T-helper 2 cell treated with Interferon-gamma antibody and Interleukin-4, amounts not matched to agents 100 ng/mL and 5 ng/mL, for 36 hours (primary cell): ENCODE data around the gene RASGRP4. TPM values are rescaled to one million over a fixed set of nuclear protein-coding genes. Genes with fewer than 3 reads are reported as not detected.

Source experiments
- intact Hi-C: fragments of 100-400 bp; cut with micrococcal nuclease; formaldehyde crosslinking; loops from one replicate; pipeline ENCODE4 v1.15.1; 2023
- total RNA-seq: library from RNA; stranded (reverse); gene quantifications from 2 replicates; pipeline ENCODE4 v1.2.3, GENCODE V29; 2022

RASGRP4 gene
- total RNA-seq, 1 donor from 2014 or later: 9.4 TPM

DNA sequence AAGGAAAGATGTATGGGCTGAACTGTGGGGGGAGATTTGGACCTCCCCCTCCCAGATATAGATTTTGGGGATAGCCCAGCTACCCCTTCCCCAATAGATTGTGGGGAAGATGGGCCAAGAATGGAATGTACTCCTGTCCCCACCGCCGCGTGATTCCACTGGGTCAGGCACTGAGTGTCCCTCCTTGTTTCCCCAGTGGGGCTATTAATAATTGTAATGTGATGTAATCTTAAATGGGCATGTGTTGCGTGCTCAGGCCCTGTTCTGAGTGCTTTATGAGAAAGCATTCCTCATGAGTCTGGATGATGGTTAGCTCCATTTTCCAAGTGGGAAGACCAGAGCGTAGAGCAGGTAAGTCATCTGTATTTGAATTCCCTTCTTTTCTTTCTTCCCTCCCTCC, 50.3 kb downstream of the RASGRP4 start:
- intact Hi-C loops: loop anchor here (2.0 kb wide), 1 partner anchor 27 kb away; the partner anchor contains the start of gene FAM98C

DNA sequence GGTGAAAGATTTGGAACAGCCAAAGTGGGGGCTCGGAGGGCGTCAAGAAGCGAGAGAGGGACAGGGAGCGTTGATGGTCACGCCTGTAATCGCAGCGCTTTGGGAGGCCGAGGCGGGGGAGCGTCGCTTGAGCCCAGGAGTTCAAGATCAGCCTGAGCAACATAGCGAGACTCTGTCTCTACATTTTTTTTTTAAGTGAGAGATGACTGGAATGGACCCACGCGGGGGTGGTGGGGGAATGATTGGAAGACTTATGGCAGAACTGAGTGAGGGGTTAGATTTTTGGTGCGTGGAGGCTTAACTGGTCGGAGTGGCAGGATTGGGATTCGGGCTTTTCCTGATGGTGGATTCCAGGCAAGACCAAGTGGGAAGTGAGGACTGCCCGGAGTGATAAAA, 50.9 kb downstream of the RASGRP4 start:
- intact Hi-C loops: loop anchor here (2.0 kb wide), 1 partner anchor 28 kb away; the partner anchor contains the start of gene FAM98C

DNA sequence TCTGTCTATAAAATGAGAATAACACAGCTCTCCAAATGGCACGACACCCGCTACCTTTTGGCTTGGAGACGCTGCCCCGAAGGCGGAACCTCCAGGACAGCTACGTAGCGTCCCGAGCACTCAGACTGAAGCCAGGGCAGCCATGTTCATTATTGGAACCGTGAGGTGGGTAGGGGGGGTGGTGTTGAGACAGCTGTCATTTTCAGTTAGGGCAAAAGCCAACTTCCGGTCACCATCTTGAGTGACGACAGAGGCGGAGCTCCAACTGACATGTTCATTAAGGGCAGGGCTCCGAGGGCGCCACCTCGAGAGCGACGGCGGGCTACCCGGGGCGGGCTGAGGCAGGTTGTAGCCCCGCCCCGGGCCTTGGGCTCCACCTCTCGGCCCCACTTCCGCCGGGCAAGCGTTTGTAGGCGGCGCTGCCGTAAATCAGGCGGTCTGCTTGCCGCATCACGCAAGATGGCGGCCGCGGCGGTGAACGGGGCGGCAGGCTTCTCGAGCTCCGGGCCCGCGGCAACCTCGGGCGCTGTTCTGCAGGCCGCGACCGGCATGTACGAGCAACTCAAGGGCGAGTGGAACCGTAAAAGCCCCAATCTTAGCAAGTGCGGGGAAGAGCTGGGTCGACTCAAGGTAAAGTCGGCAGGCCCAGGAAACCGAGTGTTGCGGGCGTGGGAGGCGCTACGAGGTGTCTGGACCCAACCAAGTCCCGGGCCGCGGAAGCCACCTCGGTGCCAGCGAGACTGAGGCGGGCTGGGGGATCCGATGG, 51.5 kb downstream of the RASGRP4 start, which contains the start of gene PSMD8:
PSMD8 (plus strand) TSS at position 240 of the 766 bp plus-strand sequence; CDS start at position 271, 31 bp downstream.
- intact Hi-C loops: loop anchor here (1.0 to 2.0 kb wide), 6 partner anchors 12 to 556 kb away; partner anchors contain the start of genes FAM98C, MRPS12 and SARS2

DNA sequence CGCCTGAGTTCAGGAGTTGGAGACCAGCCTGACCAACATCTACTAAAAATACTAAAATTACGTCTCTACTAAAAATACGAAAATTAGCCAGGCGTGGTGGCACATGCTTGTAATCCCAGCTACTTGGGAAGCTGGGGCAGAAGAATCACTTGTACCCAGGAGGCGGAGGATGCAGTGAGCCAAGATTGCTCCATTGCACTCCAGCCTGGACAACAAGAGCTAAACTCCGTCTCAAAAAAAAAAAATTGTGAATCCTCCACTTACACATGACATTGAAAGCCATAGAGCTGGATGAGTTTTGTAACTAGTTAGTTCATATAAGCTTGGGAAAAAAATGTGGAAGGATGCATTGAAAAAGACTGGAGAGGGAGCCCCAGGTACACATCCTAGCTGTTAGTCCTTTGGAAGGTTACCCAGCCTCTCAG, 52.1 kb downstream of the RASGRP4 start:
- intact Hi-C loops: loop anchor here (1.0 to 2.0 kb wide), 6 partner anchors 12 to 556 kb away; partner anchors contain the start of genes FAM98C, MRPS12 and SARS2

DNA sequence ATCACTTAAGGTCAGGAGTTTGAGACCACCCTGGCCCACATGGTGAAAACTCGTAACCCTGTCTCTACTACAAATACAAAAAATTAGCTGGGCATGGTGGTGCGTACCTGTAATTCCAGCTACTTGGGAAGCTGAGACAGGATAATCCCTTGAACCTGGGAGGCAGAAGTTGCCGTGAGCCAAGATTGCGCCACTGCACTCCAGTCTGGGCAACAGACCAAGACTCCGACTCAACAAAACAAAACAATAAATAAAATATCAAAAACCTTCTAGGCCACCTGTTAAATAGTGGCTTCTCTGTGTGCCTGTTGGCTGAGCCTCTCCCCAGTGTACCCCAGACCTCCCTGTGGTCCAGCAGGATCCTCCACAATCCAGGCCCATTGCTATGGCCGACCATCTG, 54.9 kb downstream of the RASGRP4 start:
- intact Hi-C loops: no loop called here

DNA sequence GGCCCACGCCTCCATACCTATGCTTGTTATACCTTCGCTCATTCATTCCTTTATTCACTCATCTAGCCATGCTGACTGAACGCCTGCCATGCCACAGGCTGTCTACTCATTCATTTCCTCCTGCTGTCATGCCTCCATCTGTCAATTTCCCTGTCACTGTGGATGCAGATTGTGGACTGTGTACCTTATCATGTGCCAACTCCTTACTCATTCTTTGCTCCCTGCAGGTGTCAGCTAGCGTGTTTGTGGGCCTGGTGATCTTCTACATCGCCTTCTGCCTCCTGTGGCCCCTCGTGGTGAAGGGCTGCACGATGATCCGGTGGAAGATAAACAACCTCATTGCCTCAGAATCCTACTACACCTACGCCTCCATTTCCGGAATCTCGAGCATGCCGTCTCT, 55.7 kb downstream of the RASGRP4 start:
- intact Hi-C loops: no loop called here

DNA sequence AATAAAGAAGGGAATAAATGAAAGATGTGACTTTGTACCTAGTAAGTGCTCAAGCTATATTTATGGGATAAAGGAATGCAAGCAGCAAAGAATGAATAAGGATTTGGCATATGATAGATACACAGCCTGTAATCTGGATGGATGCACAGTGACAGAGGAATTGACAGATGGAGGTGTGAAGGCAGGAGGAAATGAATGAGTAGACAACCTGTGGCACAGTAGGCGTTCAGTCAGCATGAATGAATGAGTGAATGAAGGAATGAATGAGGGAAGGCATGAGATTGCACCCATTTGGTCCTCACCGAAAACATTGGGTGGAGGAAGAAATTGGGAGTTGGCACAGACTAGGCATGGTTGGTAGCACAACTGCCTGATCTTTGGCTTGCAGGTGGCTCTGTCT, 56.4 kb downstream of the RASGRP4 start:
- intact Hi-C loops: no loop called here

DNA sequence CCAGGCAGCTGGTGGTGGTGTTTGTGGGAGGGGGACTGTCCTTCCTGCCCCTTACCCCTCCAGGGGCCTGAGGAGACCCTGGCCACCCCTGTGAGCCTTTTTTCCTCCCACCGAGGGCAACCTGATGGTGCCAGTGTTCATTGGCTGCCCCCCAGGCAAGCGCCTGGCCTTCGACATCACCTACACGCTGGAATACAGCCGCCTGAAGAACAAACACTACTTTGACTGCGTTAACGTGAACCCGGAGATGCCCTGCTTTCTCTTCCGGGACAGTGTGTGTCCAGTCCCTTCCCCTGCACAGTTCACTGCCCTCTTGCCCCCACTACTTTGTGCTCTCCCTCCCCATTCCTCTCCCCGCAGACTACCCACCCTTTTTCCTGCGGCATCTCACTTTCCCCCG, 59.0 kb downstream of the RASGRP4 start:
- intact Hi-C loops: no loop called here

DNA sequence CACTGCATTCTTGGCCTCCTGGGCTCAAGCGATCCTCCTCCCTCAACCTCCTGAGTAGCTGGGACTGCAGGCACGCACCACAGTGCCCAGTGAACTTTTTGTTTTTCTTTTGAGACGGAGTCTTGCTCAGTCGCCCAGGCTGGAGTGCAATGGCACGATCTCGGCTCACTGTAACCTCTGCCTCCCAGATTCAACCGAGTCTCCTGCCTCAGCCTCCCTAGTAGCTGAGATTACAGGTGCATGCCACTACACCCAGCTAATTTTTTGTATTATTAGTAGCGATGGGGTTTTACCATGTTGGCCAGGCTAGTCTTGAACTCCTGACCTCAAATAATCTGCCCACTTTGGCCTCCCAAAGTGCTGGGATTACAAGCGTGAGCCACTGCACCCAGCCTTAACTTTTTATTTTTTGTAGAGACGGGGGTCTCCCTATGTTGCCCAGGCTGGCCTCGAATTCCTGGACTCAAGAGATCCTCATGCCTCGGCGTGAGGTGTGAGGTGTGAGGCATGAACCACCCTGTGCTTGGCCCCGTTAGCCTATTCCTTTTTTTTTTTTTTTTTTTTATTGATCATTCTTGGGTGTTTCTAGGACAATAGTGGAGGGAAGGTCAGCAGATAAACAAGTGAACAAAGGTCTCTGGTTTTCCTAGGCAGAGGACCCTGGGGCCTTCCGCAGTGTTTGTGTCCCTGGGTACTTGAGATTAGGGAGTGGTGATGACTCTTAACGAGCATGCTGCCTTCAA, 62.9 kb downstream of the RASGRP4 start:
- intact Hi-C loops: loop anchor here (1.0 to 2.0 kb wide), 4 partner anchors 11 to 47 kb away; partner anchors contain the start of genes GGN, PSMD8 and SPRED3

DNA sequence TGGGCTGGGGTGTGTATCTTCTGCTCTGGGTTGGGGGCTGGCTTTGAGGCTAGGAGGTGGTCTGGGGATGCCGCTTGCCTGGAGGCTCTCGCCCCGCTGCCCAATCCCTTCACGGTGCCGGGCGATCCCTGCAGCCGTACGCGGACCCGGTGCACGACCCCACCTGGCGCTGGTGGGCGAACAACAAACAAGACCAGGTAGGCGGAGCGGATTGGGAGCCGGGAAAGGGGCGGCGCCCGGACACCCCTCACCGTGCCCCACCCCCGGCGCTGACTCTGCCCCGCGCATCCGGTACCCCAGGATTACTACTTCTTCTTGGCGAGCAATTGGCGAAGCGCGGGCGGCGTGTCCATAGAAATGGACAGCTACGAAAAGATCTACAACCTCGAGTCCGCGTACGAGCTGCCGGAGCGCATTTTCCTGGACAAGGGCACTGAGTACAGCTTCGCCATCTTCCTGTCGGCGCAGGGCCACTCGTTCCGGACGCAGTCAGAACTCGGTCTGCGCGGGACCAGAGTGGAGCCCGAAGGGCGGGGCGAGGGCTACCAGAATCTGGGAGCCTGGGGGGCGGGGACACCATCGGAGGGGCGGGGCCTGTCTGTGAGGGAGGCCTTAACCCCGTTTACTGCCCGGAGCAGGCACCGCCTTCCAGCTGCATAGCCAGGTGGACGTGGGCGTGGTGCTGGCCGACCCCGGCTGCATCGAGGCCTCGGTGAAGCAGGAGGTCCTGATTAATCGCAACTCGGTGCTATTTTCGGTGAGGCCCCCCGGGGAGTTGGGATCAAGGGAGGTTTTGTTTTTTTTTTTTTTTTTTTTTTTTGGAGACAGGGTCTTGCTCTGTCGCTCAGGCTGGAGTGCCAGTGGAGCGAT, 63.7 kb downstream of the RASGRP4 start:
- intact Hi-C loops: loop anchor here (1.0 to 2.0 kb wide), 4 partner anchors 12 to 46 kb away; partner anchors contain the start of genes GGN, PSMD8 and SPRED3

DNA sequence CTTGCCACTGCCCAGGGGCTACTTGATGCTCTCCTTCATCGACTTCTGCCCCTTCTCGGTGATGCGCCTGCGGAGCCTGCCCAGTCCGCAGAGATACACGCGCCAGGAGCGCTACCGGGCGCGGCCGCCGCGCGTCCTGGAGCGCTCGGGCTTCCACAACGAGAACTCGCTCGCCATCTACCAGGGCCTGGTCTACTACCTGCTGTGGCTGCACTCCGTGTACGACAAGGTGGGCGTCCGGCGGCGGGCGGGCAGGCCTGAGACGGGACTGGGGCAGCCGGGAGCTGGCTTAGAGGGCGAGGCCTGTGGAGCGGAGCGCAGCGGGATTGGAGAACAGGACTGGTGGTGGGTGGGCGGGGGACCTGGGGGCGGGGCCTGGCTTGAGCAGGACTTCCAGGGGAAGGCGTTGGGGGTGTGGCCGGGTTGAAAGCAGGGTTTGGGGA, 64.4 kb downstream of the RASGRP4 start:
- intact Hi-C loops: loop anchor here (1.0 to 2.0 kb wide), 4 partner anchors 13 to 45 kb away; partner anchors contain the start of genes GGN, PSMD8 and SPRED3

DNA sequence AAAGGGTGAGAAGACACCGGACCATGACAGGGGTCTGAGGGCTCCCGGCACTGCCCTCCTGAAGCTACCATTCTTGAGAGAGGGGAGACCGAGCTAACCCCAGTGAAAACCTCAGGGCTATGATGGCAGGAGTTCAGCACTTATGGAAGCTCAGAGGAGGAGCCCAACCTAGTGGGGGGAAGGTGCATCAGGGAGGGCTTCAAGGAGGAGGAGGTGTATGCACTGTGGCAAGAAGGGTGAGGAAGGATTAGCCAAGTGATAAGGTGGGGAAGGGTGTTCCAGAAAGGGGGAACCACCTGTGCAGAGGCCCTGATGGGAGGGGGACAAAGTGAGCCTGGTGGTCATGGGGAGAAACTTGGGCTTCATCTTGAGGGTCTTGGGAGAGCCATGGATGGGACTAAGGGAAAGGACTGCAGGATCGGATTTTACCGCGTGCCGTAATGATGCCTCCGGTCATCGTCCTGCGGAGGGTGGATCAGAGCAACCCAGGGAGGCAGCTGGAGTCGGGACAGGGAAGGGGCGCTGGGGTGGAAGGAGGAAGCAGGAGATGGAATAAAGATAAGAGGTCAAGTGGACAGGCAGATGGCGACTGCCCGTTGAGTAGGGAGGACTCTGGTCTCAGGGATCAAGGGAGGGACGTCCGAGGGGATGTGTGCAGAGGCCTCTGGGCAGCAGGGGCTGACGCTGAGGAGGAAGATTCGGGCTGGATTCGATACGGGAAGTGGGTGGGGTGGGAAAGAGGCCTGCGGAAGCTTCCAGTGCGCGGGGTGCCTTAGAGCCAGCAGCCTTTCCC, 65.0 kb downstream of the RASGRP4 start:
- intact Hi-C loops: no loop called here

DNA sequence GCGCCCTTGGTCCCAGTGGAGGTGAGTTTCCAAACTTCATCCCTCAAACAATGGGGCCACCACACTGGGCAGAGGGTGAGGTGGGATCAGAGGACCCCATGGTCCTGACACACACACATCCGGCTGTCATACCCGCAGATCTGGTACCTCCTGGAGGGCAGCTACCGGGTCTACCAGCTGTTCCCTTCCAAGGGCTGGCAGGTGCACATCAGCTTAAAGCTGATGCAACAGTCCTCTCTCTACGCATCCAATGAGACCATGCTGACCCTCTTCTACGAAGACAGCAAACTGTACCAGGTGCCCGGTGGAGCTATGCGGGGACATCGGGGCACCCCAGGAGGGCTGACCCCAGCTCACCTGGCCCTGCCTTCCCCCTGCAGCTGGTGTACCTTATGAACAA, 65.7 kb downstream of the RASGRP4 start:
- intact Hi-C loops: no loop called here

DNA sequence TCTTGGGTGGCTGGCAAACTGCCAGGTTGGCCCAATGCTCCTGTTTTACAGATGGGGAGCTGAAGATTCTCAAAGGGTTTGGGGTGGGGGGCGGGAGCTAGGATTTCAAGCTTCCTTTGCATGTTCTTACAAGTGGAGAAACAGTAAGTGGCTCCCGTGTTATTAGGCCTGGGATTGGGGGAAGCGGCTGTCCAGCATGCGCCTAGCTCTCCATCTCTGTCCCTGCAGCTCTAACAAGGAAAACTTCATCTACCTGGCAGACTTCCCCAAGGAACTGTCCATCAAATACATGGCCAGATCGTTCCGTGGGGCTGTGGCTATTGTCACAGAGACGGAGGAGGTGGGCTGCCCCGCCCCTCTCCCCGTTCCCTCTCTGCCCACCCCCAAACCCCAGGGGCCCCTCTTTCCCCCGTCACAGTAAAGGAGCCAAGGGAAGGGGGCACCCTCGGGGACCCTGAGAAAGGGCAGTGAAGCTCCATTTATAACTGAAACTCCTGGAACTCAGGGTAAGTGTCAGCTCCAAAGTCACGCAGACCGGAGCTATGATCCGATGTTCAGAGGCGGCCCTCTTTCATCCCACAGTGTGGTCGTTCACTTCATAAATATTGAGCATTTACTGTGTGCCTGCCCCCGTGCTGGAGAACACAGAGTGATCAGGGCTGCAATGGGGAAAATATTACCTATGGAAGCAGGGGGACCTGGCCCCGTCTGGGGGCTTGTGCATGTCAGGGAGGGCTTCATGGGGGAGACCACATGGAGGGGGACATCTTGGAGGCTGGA, 66.6 kb downstream of the RASGRP4 start:
- intact Hi-C loops: no loop called here

Other genes with a start within 250 kb of the RASGRP4 start
- gene DPF1, start 202.0 kb downstream of the RASGRP4 start, total RNA-seq: 1.2 and 1.6 TPM in 2 replicates
- gene PPP1R14A, start 169.8 kb downstream of the RASGRP4 start, total RNA-seq: 88.8 and 89.6 TPM in 2 replicates
- 71.0 and 71.3 TPM in 2 replicates for gene SPINT2, start 161.6 kb downstream of the RASGRP4 start, total RNA-seq
- gene C19orf33, start 122.0 kb downstream of the RASGRP4 start, total RNA-seq: 0.84 and 1.1 TPM in 2 replicates
- 86.2 and 88.3 TPM in 2 replicates for gene YIF1B, start 110.3 kb downstream of the RASGRP4 start, total RNA-seq
- 20.2 and 23.1 TPM in 2 replicates for gene KCNK6, start 106.4 kb downstream of the RASGRP4 start, total RNA-seq
- gene CATSPERG, start 90.4 kb downstream of the RASGRP4 start, total RNA-seq: 4.9 and 5.2 TPM in 2 replicates
- gene PSMD8, start 51.6 kb downstream of the RASGRP4 start, total RNA-seq: 200 and 206 TPM in 2 replicates
- gene GGN, start 38.2 kb downstream of the RASGRP4 start, total RNA-seq: 0.11 TPM in 2 replicates
- gene SPRED3, start 37.5 kb downstream of the RASGRP4 start, total RNA-seq: 1.9 TPM in 2 replicates
- 31.4 and 32.3 TPM in 2 replicates for gene FAM98C, start 23.1 kb downstream of the RASGRP4 start, total RNA-seq
- 2.4 and 4.4 TPM in 2 replicates for gene RYR1, start 7.5 kb upstream of the RASGRP4 start, total RNA-seq
- gene MAP4K1, start 191.7 kb upstream of the RASGRP4 start, total RNA-seq: 283 and 284 TPM in 2 replicates
- gene EIF3K, start 193.0 kb upstream of the RASGRP4 start, total RNA-seq: 350 and 352 TPM in 2 replicates
- gene ACTN4, start 221.4 kb upstream of the RASGRP4 start, total RNA-seq: 425 TPM in 2 replicates